Neural crest cell (in vitro differentiated cells): ENCODE data around the gene LINC01488. TPM values are rescaled to one million over a fixed set of nuclear protein-coding genes. Genes with fewer than 3 reads are reported as not detected.

Source experiments
- DNase-seq: peaks from one replicate; pipeline ENCODE4 v3.0.0; 2021; ENCODE audit warnings: low read depth, mixed read lengths, low spot score
- H3K27ac Mint-ChIP-seq: one replicate; pipeline ENCODE4 v1.8.0; 2021; ENCODE audit warnings: mild to moderate bottlenecking, mixed read lengths; ENCODE audit not compliant: unreplicated experiment
- H3K27me3 Mint-ChIP-seq: 2 replicates; pipeline ENCODE4 v1.8.0; 2021; ENCODE audit warnings: low read depth, mild to moderate bottlenecking, mixed read lengths
- H3K36me3 Mint-ChIP-seq: 2 replicates; pipeline ENCODE4 v1.8.0; 2021; ENCODE audit warnings: low read depth, mild to moderate bottlenecking, mixed read lengths
- H3K4me1 Mint-ChIP-seq: 2 replicates; pipeline ENCODE4 v1.8.0; 2021; ENCODE audit warnings: mixed read lengths
- H3K4me3 Mint-ChIP-seq: one replicate; pipeline ENCODE4 v1.8.0; 2021; ENCODE audit warnings: mild to moderate bottlenecking, mixed read lengths
- H3K9me3 Mint-ChIP-seq: 2 replicates; pipeline ENCODE4 v1.8.0; 2021; ENCODE audit warnings: mixed read lengths
- total RNA-seq: library from RNA; stranded (reverse); gene quantifications from 2 replicates; pipeline ENCODE4 v1.2.1, GENCODE V29; 2021
- TF ChIP-seq, protein P1 (sequence below): fragments of 200-600 bp; sonication (generic); conservative IDR thresholded peaks from 2 replicates; pipeline ENCODE4 v1.5.0; 2021; ENCODE audit warnings: antibody characterized with exemption, mild to moderate bottlenecking

LINC01488 gene
- total RNA-seq, 1 donor from 2014 or later: not detected

DNA sequence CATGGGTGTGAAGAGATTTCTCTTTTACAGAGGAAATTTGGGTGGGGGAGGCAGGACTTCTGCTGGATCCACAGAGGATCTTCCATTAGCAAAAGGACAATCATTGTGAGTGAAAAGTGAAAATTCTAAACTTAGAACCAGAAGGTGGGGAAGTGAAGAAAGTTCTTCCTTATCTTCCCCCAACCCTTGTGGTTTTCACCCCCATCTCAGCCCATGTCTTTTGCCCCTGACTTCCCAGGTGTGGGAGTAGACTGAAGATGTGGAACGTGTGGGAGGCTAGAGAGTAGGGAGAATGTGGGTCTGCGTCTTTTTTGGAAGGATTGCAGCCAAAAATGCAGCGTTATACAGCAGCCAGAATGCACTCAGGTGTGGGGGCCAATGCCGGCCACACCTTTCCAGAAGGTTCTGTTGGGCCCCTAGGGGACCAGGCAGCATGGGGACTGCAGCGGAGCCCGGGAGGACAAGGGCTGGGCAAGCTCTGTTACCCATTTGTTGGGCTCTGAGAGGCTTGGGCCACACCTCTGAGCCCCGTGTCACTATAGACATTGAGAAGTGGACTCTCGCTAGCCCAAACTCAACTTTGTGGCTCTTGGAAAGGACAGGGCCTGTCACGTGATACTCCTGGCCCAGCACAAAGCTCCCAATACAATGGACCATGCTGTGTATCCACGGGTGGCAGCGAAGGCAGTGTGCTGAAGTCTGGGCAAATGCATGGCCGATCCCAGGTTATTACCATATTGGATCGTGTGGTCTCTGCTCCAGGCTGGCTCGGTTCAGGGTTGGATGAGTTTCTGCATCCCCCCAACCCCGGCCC, 32.8 kb upstream of the LINC01488 start:
- no peaks in the 10 kb centered on the region for H3K27me3 Mint-ChIP-seq
- H3K9me3 Mint-ChIP-seq: peaks cover 6% of the 10 kb centered on the region
- H3K27ac Mint-ChIP-seq: peak overlapping the region; percentile 94
- peaks cover 60% of the 10 kb centered on the region for H3K4me1 Mint-ChIP-seq
- TF ChIP-seq, protein P1, sequence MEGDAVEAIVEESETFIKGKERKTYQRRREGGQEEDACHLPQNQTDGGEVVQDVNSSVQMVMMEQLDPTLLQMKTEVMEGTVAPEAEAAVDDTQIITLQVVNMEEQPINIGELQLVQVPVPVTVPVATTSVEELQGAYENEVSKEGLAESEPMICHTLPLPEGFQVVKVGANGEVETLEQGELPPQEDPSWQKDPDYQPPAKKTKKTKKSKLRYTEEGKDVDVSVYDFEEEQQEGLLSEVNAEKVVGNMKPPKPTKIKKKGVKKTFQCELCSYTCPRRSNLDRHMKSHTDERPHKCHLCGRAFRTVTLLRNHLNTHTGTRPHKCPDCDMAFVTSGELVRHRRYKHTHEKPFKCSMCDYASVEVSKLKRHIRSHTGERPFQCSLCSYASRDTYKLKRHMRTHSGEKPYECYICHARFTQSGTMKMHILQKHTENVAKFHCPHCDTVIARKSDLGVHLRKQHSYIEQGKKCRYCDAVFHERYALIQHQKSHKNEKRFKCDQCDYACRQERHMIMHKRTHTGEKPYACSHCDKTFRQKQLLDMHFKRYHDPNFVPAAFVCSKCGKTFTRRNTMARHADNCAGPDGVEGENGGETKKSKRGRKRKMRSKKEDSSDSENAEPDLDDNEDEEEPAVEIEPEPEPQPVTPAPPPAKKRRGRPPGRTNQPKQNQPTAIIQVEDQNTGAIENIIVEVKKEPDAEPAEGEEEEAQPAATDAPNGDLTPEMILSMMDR: no peak
- H3K36me3 Mint-ChIP-seq: no peaks in the 10 kb centered on the region
- DNase-seq: no peak
- peak overlapping the region; percentile 51 for H3K4me3 Mint-ChIP-seq

- Mint-ChIP-seq H3K9me3 (peaks cover 6% of the 10 kb centered on the region), H3K27ac (peak overlapping the region; percentile 94), H3K4me1 (peaks cover 55% of the 10 kb centered on the region), H3K36me3 (no peaks in the 10 kb centered on the region), H3K4me3 (peak overlapping the region; percentile 51), H3K27me3 (no peaks in the 10 kb centered on the region)
- TF ChIP-seq, protein P1: no peak
- peak; percentile 37 for DNase-seq
These were observed 32.0 kb upstream of the LINC01488 start for GRCh38 chr11:69449320-69450063.

- DNase-seq: no peak
- H3K4me1 Mint-ChIP-seq: peaks cover 51% of the 10 kb centered on the region
- H3K27me3 Mint-ChIP-seq: no peaks in the 10 kb centered on the region
- peaks cover 6% of the 10 kb centered on the region for H3K9me3 Mint-ChIP-seq
- no peaks in the 10 kb centered on the region for H3K36me3 Mint-ChIP-seq
- no peak overlapping the region for H3K27ac Mint-ChIP-seq
- TF ChIP-seq, protein P1: no peak
- no peak overlapping the region for H3K4me3 Mint-ChIP-seq
These were observed 31.2 kb upstream of the LINC01488 start for GRCh38 chr11:69450064-69450856.

GRCh38 chr11:69450857-69451220, 30.6 kb upstream of the LINC01488 start:
- TF ChIP-seq, protein P1: no peak
- Mint-ChIP-seq H3K36me3 (no peaks in the 10 kb centered on the region), H3K27ac (no peak overlapping the region), H3K27me3 (no peaks in the 10 kb centered on the region), H3K9me3 (peaks cover 6% of the 10 kb centered on the region), H3K4me3 (no peak overlapping the region), H3K4me1 (peaks cover 47% of the 10 kb centered on the region)
- no peak for DNase-seq

GRCh38 chr11:69451289-69451688, 30.2 kb upstream of the LINC01488 start:
- no peaks in the 10 kb centered on the region for H3K36me3 Mint-ChIP-seq

More at GRCh38 chr11:69451289-69451688, 30.2 kb upstream of the LINC01488 start:
- no peak overlapping the region for H3K27ac Mint-ChIP-seq
- peaks cover 6% of the 10 kb centered on the region for H3K9me3 Mint-ChIP-seq
- H3K27me3 Mint-ChIP-seq: no peaks in the 10 kb centered on the region
- TF ChIP-seq, protein P1: no peak
- DNase-seq: no peak
- H3K4me1 Mint-ChIP-seq: peaks cover 47% of the 10 kb centered on the region
- H3K4me3 Mint-ChIP-seq: no peak overlapping the region
